Glutamatergic neuron (in vitro differentiated cells): Measurements from ENCODE around the gene R3HCC1L. TPM values are rescaled to one million over a fixed set of nuclear protein-coding genes. Genes with fewer than 3 reads are reported as not detected.

Source experiments
- DNase-seq: peaks from one replicate; pipeline ENCODE4 v3.0.0; 2022
- H3K27ac Mint-ChIP-seq: one replicate; pipeline ENCODE4 v1.8.0; 2020; ENCODE audit warnings: mild to moderate bottlenecking, mixed read lengths, inconsistent platforms; ENCODE audit not compliant: unreplicated experiment
- H3K27me3 Mint-ChIP-seq: one replicate; pipeline ENCODE4 v1.8.0; 2020; ENCODE audit warnings: mild to moderate bottlenecking, moderate library complexity, mixed read lengths, inconsistent platforms; ENCODE audit not compliant: unreplicated experiment
- H3K36me3 Mint-ChIP-seq: one replicate; pipeline ENCODE4 v1.8.0; 2020; ENCODE audit warnings: mild to moderate bottlenecking, mixed read lengths, inconsistent platforms; ENCODE audit not compliant: unreplicated experiment
- H3K4me1 Mint-ChIP-seq: one replicate; pipeline ENCODE4 v1.8.0; 2020; ENCODE audit warnings: mild to moderate bottlenecking, low read depth, mixed read lengths, inconsistent platforms; ENCODE audit not compliant: unreplicated experiment
- H3K4me3 Mint-ChIP-seq: one replicate; pipeline ENCODE4 v1.8.0; 2020; ENCODE audit warnings: mild to moderate bottlenecking, mixed read lengths, inconsistent platforms; ENCODE audit not compliant: unreplicated experiment
- H3K9me3 Mint-ChIP-seq: one replicate; pipeline ENCODE4 v1.8.0; 2020; ENCODE audit warnings: mild to moderate bottlenecking, moderate library complexity, mixed read lengths, inconsistent platforms; ENCODE audit not compliant: unreplicated experiment
- CTCF ChIP-seq: fragments of 200-600 bp; sonication (generic); IDR thresholded peaks from one replicate; pipeline ENCODE4 v1.5.0; 2021; ENCODE audit not compliant: partially characterized antibody, unreplicated experiment
- total RNA-seq: library from RNA; stranded (reverse); fragmentation: NEBNext Ultra II Directional; extraction: Animal tissue kit (Norgen Biotek cat#: 25700); gene quantifications from one replicate; pipeline ENCODE4 v1.2.1, GENCODE V29; 2021; ENCODE audit not compliant: unreplicated experiment

Gene R3HCC1L
- total RNA-seq, 1 donor from 2014 or later, result 13.6 TPM

GRCh38 chr10:98090822-98091221 lies 43.6 kb upstream of the R3HCC1L start:
- no peak for TF ChIP-seq CTCF
- H3K36me3 Mint-ChIP-seq, result no peaks in the 10 kb centered on the region
- no peak overlapping the region for H3K4me3 Mint-ChIP-seq
- H3K9me3 Mint-ChIP-seq, result peaks cover 2% of the 10 kb centered on the region
- no peak overlapping the region for H3K27ac Mint-ChIP-seq
- peaks cover 2% of the 10 kb centered on the region for H3K27me3 Mint-ChIP-seq
- H3K4me1 Mint-ChIP-seq, result peaks cover 4% of the 10 kb centered on the region
- DNase-seq, result no peak

DNA sequence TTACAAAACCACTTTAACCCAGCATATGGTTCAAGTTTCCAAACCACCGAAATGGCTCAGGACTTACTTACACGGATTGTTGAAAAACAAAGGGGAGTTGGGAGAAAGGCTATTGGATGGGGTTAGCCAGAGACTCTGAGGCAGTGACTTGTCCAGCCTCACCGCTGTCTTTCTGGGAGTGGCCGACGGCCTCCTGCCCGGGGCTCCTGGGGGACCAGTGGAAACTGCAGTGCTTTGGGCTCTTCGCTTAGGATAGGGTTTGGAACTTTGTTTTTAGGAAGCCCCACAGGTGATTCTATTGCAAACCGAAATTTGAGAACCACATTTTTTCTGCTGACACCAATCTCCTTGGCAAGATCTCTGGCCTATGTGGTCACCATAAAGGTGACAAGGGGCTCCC lies 38.1 kb upstream of the R3HCC1L start:
- Mint-ChIP-seq H3K27ac (no peak overlapping the region), H3K36me3 (no peaks in the 10 kb centered on the region), H3K4me1 (peaks cover 10% of the 10 kb centered on the region), H3K4me3 (no peak overlapping the region), H3K9me3 (peaks cover 6% of the 10 kb centered on the region), H3K27me3 (peaks cover 10% of the 10 kb centered on the region)
- no peak for TF ChIP-seq CTCF
- no peak for DNase-seq

DNA sequence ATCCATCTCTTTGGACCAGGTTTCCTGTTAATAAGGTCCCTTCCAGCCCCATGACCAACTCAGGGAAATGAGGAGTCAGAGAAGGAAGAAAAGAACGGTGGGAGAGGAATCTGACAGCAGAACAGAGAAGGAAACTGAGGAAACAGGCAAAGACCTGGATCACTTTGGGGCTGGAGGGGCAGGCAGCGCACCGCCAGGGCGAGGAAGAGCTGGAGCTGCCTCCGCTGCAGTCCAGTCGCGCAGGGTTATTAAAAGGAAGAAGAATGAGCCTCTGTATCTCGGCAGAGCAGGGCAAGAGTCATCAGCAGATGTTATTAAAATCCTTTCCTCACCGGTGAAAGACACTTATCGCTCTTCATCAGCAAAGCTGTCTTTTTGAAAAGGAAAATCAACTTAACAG lies 37.7 kb upstream of the R3HCC1L start:
- no peak for DNase-seq
- Mint-ChIP-seq H3K9me3 (peaks cover 6% of the 10 kb centered on the region), H3K4me3 (no peak overlapping the region), H3K27ac (no peak overlapping the region), H3K27me3 (peaks cover 10% of the 10 kb centered on the region), H3K4me1 (peaks cover 10% of the 10 kb centered on the region), H3K36me3 (no peaks in the 10 kb centered on the region)
- no peak for TF ChIP-seq CTCF

- no peaks in the 10 kb centered on the region for H3K36me3 Mint-ChIP-seq
- TF ChIP-seq CTCF, result no peak
- peaks cover 10% of the 10 kb centered on the region for H3K4me1 Mint-ChIP-seq
- DNase-seq, result no peak
- H3K9me3 Mint-ChIP-seq, result peaks cover 6% of the 10 kb centered on the region
- H3K27me3 Mint-ChIP-seq, result peaks cover 10% of the 10 kb centered on the region
- peak overlapping the region; percentile 22 for H3K27ac Mint-ChIP-seq
- H3K4me3 Mint-ChIP-seq, result no peak overlapping the region
Observed at GRCh38 chr10:98097175-98097574, 37.3 kb upstream of the R3HCC1L start.

- Mint-ChIP-seq H3K4me1 (peaks cover 10% of the 10 kb centered on the region), H3K36me3 (no peaks in the 10 kb centered on the region), H3K27ac (no peak overlapping the region), H3K4me3 (no peak overlapping the region), H3K9me3 (peaks cover 6% of the 10 kb centered on the region), H3K27me3 (peaks cover 10% of the 10 kb centered on the region)
- DNase-seq, result peak; percentile 29
- TF ChIP-seq CTCF, result no peak
Observed at GRCh38 chr10:98097616-98098015, 36.8 kb upstream of the R3HCC1L start.
